ENCODE data around the gene FSTL3.

Gene FSTL3

DNA sequence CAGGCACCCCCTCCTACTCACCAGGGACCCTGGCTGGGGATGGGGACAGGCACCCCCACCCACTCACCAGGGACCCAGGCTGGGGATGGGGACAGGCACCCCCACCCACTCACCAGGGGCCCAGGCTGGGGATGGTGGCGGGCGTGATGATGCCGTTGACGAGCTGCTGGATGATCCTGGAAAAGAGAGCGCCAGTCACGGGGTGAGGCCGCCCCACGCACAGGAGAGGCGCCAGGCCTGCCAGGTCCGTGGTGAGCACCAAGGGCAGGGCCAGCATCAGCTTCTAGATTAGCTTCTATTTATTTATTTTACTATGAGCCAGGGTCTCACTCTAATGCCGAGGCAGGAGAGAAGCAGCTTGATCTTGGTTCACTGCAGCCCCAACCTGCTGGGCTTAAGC is 26.1 kb upstream of the FSTL3 start:
- no peak for DNase-seq (ENCODE audit: extremely low spot score)
- ChIA-PET POLR2A (no interaction called here), CTCF (no interaction called here)
- no peak for TF ChIP-seq TARDBP (IDR thresholded peaks at IDR 0.05)
- no peak for TF ChIP-seq ARNT (IDR thresholded peaks at IDR 0.05)
- no peak for TF ChIP-seq NFRKB (IDR thresholded peaks at IDR 0.05)
- TF ChIP-seq HDGF (IDR thresholded peaks at IDR 0.05; ENCODE audit: borderline replicate concordance): no peak
- TF ChIP-seq, protein P1, sequence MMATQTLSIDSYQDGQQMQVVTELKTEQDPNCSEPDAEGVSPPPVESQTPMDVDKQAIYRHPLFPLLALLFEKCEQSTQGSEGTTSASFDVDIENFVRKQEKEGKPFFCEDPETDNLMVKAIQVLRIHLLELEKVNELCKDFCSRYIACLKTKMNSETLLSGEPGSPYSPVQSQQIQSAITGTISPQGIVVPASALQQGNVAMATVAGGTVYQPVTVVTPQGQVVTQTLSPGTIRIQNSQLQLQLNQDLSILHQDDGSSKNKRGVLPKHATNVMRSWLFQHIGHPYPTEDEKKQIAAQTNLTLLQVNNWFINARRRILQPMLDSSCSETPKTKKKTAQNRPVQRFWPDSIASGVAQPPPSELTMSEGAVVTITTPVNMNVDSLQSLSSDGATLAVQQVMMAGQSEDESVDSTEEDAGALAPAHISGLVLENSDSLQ (IDR thresholded peaks at IDR 0.05): no peak
- no peak for TF ChIP-seq FOXA1 (IDR thresholded peaks at IDR 0.05)
- TF ChIP-seq ZNF384 (IDR thresholded peaks at IDR 0.05): no peak
- no peak for TF ChIP-seq SP1 (IDR thresholded peaks at IDR 0.05)
- TF ChIP-seq SUZ12 (IDR thresholded peaks at IDR 0.05): no peak
- TF ChIP-seq FOXM1 (IDR thresholded peaks at IDR 0.05; ENCODE audit: borderline replicate concordance): no peak
- no peak for TF ChIP-seq LEF1 (IDR thresholded peaks at IDR 0.05; ENCODE audit: borderline replicate concordance)
- no peak for TF ChIP-seq CTBP1 (IDR thresholded peaks at IDR 0.05; ENCODE audit: borderline replicate concordance)

GRCh38 chr19:651114-651818 is 24.9 kb upstream of the FSTL3 start:
- DNase-seq (ENCODE audit: extremely low spot score): no peak
- ChIA-PET POLR2A (no interaction called here), CTCF (no interaction called here)
- TF ChIP-seq NFRKB (IDR thresholded peaks at IDR 0.05): no peak

DNA sequence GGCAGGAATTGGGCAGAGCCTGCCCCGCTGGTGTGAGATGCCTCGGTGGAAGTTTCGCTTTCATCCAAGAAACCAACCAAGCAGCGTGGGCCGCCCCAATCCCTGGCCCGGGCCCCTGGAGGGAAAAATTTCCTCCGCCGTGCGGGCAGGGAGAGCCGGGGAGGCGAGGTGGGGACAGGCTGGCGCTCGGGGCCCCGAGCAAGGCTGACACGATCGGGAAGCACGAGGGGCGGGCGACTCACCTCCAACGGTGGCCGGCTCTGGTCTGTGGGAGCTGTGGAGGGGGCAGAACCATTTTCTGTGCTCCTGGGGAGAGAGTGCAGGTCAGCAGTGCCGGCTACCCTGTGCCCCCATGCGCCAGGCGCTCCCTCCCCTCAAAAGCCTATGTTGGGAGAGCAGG is 24.2 kb upstream of the FSTL3 start:
- TF ChIP-seq SP1 (IDR thresholded peaks at IDR 0.05) (no peak), ARNT (IDR thresholded peaks at IDR 0.05) (no peak), NFRKB (IDR thresholded peaks at IDR 0.05) (no peak), FOXM1 (IDR thresholded peaks at IDR 0.05; ENCODE audit: borderline replicate concordance) (no peak), TARDBP (IDR thresholded peaks at IDR 0.05) (no peak), HDGF (IDR thresholded peaks at IDR 0.05; ENCODE audit: borderline replicate concordance) (no peak), L3MBTL2 (conservative IDR thresholded peaks at IDR 0.05) (no peak), FOXA1 (IDR thresholded peaks at IDR 0.05) (no peak), SUZ12 (IDR thresholded peaks at IDR 0.05) (no peak), CTBP1 (IDR thresholded peaks at IDR 0.05; ENCODE audit: borderline replicate concordance) (no peak), BHLHE40 (IDR thresholded peaks at IDR 0.05; ENCODE audit: borderline replicate concordance) (no peak), ZNF384 (IDR thresholded peaks at IDR 0.05) (no peak), LEF1 (IDR thresholded peaks at IDR 0.05; ENCODE audit: borderline replicate concordance) (no peak), FOXK2 (IDR thresholded peaks at IDR 0.05) (no peak)
- TF ChIP-seq, protein P1 (IDR thresholded peaks at IDR 0.05): no peak
- CTCF ChIA-PET: no interaction called here
- POLR2A ChIA-PET: no interaction called here
- no peak for DNase-seq (ENCODE audit: extremely low spot score)

- no peak for DNase-seq (ENCODE audit: extremely low spot score)
- ChIA-PET POLR2A (no interaction called here), CTCF (no interaction called here)
- TF ChIP-seq CTBP1 (IDR thresholded peaks at IDR 0.05; ENCODE audit: borderline replicate concordance): no peak
- TF ChIP-seq ZNF384 (IDR thresholded peaks at IDR 0.05): no peak
- no peak for TF ChIP-seq FOXA1 (IDR thresholded peaks at IDR 0.05)
- no peak for TF ChIP-seq NFRKB (IDR thresholded peaks at IDR 0.05)
- TF ChIP-seq SUZ12 (IDR thresholded peaks at IDR 0.05): no peak
Observed at GRCh38 chr19:652467-653389, 23.5 kb upstream of the FSTL3 start.

DNA sequence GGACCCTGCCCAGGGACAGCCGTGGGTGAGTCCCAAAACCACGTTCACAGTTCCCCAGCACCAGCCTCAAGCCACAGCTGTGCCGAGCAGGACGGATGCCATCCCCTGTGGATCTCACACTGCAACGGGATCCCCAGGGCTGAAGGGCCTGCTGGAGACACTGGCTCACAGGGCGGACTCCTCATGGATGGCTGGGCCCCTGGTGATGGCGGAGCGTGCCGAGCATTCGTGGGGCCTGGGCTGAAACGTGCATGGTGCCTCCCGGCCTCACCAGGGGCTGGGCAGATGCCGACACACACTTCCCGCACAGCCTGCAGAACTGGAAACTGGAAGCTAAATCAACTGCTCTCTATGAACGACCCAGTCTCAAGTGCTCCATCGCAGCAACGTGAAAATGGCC is 22.8 kb upstream of the FSTL3 start:
- no peak for DNase-seq (ENCODE audit: extremely low spot score)
- CTCF ChIA-PET: no interaction called here
- no peak for TF ChIP-seq FOXA1 (IDR thresholded peaks at IDR 0.05)
- no peak for TF ChIP-seq FOXK2 (IDR thresholded peaks at IDR 0.05)
- TF ChIP-seq BHLHE40 (IDR thresholded peaks at IDR 0.05; ENCODE audit: borderline replicate concordance): no peak
- no peak for TF ChIP-seq ZNF384 (IDR thresholded peaks at IDR 0.05)
- no peak for TF ChIP-seq SP1 (IDR thresholded peaks at IDR 0.05)
- TF ChIP-seq ARNT (IDR thresholded peaks at IDR 0.05): no peak
- POLR2A ChIA-PET: no interaction called here

DNA sequence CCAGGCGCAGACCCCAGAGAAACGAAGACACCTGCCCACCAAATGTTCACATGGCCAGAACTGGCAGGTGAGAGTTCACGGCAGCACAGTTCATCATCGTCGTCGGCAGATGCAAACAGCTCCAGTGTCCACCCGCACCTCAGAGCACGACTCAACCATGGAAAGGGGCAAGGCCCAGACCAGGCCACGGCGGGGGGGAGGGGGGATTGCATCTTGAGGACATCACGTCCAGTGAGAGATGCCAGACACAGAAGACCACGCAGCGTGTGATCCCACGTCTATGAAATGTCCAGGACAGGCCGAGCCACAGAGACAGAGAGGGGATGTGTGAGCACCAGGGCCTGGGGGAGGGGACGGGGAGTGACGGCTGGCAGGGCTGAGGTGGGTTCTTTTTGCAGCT is 20.5 kb upstream of the FSTL3 start:
- no peak for DNase-seq (ENCODE audit: extremely low spot score)
- TF ChIP-seq NFRKB (IDR thresholded peaks at IDR 0.05) (no peak), CTBP1 (IDR thresholded peaks at IDR 0.05; ENCODE audit: borderline replicate concordance) (no peak), ARNT (IDR thresholded peaks at IDR 0.05) (no peak), FOXK2 (IDR thresholded peaks at IDR 0.05) (no peak), ZNF384 (IDR thresholded peaks at IDR 0.05) (no peak), L3MBTL2 (conservative IDR thresholded peaks at IDR 0.05) (no peak), BHLHE40 (IDR thresholded peaks at IDR 0.05; ENCODE audit: borderline replicate concordance) (no peak), FOXA1 (IDR thresholded peaks at IDR 0.05) (no peak)
- ChIA-PET POLR2A (no interaction called here), CTCF (no interaction called here)

DNA sequence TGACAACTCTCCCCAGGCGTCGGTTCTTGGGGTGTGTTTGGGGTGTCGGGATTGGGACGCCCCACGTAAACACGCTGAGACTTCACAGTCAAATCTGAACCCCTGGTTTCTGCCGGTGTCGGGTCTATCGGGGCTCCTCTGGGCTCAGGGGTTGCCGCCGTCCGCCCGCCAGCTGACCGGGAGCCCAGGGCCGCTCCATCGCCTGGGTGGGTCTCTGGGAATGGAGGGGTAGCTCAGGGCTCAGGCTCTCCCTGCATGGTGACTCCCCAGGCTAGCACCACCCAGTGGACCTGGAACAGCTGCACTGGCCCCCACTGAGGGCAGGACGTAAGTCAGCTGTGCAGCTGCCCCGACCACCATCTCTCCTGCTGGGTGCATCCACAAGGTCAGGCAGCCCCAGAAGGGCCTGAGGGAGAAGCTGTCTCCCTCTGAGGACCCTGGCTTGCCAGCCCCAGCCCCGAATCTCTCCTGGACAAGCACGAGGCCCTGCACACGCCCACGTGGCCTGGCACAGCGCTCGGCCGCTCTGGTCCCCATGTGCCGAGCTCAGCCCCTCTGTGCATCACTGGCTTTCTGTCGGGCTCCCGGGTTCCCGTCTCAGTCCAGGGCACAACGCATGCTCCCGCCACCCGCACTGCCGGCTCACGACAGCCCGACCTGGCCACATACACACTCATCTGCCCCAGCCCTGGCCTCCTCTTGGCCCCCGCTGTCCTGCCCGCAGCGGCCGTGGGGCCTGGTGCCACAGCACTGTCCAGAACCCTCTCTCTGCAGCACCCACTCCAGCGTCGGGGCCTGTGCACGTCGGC is 19.2 kb upstream of the FSTL3 start:
- DNase-seq (ENCODE audit: extremely low spot score): no peak
- TF ChIP-seq, protein P1 (IDR thresholded peaks at IDR 0.05): no peak
- no peak for TF ChIP-seq NFRKB (IDR thresholded peaks at IDR 0.05)
- TF ChIP-seq L3MBTL2 (conservative IDR thresholded peaks at IDR 0.05): no peak
- TF ChIP-seq FOXK2 (IDR thresholded peaks at IDR 0.05): no peak
- no peak for TF ChIP-seq SUZ12 (IDR thresholded peaks at IDR 0.05)
- TF ChIP-seq SP1 (IDR thresholded peaks at IDR 0.05): no peak
- no peak for TF ChIP-seq CTBP1 (IDR thresholded peaks at IDR 0.05; ENCODE audit: borderline replicate concordance)
- TF ChIP-seq TARDBP (IDR thresholded peaks at IDR 0.05): no peak
- TF ChIP-seq FOXM1 (IDR thresholded peaks at IDR 0.05; ENCODE audit: borderline replicate concordance): no peak
- TF ChIP-seq BHLHE40 (IDR thresholded peaks at IDR 0.05; ENCODE audit: borderline replicate concordance): no peak
- TF ChIP-seq ARNT (IDR thresholded peaks at IDR 0.05): no peak
- TF ChIP-seq ELF4 (IDR thresholded peaks at IDR 0.05): no peak
- TF ChIP-seq ZNF384 (IDR thresholded peaks at IDR 0.05): no peak
- no peak for TF ChIP-seq FOXA1 (IDR thresholded peaks at IDR 0.05)
- CTCF ChIA-PET: no interaction called here
- POLR2A ChIA-PET: no interaction called here

All from HEK293T (cell line).